GM21447 (cell line): Measurements from ENCODE around the gene ST6GAL1.
"Not testable (repeated sequence)": the region's sequence is repeated elsewhere in the genome, so short reads cannot be mapped to it uniquely, and the experiment has no call there.

ENCODE experiments used
- ATAC-seq: cut with Tn5 transposase; IDR thresholded peaks from one replicate; pipeline ENCODE4 v1.9.1; 2021; ENCODE audit not compliant: unreplicated experiment

ST6GAL1 gene

GRCh38 chr3:187042346-187042745 lies 112.0 kb downstream of the ST6GAL1 start:
- no peak for ATAC-seq

DNA sequence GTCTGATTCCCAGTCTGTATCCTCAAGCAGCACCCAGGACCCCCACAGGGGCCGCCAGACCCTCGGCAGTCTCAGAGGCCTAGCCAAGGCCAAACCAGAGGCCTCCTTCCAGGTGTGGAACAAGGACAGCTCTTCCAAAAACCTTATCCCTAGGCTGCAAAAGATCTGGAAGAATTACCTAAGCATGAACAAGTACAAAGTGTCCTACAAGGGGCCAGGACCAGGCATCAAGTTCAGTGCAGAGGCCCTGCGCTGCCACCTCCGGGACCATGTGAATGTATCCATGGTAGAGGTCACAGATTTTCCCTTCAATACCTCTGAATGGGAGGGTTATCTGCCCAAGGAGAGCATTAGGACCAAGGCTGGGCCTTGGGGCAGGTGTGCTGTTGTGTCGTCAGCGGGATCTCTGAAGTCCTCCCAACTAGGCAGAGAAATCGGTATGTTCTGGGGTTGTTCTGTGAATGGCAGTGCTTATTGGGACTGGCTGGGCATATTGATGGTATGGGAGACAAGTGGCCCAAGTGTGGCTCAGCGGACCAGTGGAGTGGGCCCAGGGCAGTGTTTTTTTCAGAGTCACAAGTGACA lies 112.6 kb downstream of the ST6GAL1 start:
- ATAC-seq = no peak

GRCh38 chr3:187044206-187044605 lies 113.9 kb downstream of the ST6GAL1 start:
- ATAC-seq = peak; percentile 59

GRCh38 chr3:187044867-187045552 lies 114.7 kb downstream of the ST6GAL1 start:
- ATAC-seq = no peak

DNA sequence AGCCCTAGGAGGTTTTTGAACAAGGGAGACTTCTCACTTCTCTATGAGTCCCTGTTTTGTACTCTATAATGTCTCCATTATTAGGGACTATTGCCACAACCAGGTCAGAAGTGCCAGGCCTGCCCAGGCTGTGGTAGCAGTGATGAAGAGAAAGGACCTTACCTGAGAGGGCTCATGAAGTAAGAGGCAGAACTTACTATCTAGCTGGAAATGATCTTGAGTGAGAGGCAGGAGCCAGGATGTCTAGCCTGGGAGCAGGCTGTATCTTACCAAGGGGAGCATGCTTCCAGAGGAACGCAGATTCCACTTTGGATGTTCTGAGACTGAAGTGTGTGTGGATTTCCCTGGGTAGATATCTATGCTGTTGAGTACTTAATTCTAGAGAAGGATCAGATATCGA lies 115.7 kb downstream of the ST6GAL1 start:
- ATAC-seq = no peak

DNA sequence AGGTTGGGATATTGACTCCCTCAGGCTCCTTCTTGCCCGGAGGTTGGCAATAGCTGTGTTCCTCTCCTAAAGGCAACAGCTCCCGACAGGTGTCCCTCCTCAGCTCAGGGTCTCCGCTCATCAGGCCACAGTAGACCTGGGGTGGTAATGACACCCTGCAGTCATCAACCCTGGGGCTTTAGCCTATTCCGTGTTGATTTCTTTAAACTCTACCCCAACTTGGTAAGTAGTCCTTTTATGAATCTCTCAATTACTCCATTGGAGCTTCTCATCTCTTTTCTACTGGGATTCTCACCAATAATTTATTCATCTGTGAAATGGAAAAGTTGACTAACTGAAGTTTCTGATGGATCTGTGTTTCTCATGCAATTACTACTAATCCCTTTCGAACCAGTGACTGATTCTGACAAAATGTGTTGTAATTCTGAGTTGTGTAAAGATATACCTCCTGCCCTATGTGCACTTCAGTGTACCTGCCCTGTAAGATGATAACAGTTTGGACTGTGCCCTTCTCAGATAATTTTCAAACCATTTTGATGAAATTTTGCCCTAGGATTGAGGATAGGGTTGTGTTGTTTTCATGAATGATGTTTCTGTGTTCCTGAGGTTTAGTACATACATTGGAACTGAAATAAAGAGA lies 119.3 kb downstream of the ST6GAL1 start:
- no peak for ATAC-seq

GRCh38 chr3:187051066-187051465 lies 120.7 kb downstream of the ST6GAL1 start:
- no peak for ATAC-seq

GRCh38 chr3:187051724-187052366 lies 121.5 kb downstream of the ST6GAL1 start:
- no peak for ATAC-seq

DNA sequence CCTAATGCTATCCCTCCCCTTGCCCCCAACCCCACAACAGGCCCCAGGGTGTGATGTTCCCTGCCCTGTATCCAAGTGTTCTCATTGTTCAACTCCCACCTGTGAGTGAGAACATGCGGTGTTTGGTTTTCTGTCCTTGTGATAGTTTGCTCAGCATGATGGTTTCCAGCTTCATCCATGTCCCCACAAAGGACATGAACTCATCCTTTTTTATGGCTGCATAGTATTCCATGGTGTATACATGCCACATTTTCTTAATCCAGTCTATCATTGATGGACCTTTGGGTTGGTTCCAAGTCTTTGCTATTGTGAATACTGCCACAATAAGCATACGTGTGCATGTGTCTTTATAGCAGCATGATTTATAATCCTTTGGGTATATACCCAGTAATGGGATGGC lies 122.1 kb downstream of the ST6GAL1 start:
- not testable (repeated sequence) for ATAC-seq

DNA sequence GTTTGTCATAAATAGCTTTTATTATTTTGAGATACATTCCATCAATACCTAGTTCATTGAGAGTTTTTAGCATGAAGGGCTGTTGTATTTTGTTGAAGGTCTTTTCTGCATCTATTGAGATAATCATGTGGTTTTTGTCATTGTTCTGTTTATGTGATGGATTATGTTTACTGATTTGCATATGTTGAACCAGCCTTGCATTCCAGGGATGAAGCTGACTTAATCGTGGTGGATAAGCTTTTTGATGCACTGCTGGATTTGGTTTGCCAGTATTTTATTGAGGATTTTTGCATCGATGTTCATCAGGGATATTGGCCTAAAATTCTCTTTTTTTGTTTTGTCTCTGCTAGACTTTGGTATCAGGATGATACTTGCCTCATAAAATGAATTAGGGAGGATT lies 124.1 kb downstream of the ST6GAL1 start:
- not testable (repeated sequence) for ATAC-seq

DNA sequence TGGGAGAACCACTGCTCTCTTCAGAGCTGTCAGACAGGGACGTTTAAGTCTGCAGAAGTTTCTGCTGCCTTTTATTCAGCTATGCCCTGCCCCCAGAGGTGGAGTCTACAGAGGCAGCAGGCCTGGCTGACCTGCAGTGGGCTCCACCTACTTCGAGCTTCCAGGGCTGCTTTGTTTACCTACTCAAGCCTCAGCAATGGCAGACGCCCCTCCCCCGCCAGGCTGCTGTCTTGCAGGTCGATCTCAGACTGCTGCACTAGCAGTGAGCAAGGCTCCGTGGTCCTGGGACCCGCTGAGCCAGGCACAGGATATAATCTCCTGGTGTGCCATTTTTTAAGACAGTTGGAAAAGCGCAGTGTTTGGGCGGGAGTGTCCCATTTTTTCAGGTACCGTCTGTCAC lies 127.5 kb downstream of the ST6GAL1 start:
- ATAC-seq = not testable (repeated sequence)

GRCh38 chr3:187061748-187062147 lies 131.4 kb downstream of the ST6GAL1 start:
- no peak for ATAC-seq

DNA sequence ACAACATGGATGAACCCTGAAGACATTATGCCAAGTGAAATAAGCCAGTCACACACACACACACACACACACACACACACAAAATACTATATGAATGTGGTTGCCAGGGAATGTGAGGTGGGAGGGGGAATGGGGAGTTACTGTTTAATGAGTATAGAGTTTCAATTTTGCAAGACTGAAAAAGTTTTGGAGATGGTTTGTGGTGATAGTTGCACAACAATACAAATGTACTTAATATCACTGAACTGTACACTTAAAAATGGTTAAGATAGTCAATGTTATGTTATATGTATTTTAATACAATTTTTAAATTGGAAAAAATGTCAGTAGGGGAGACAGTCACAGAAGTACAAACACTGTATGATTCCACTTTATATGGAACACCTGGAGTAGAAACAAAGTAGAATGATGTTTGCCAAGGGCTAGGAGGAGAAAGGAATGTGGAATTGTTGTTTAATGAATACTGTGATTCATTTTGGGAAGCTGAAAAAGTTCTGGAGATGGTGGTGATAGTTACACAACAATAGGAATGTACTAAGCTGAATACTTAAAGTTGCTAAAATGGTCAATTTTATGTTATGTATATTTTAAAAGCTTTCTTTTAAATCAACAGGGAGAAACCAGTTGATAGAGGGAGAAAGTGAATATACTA lies 132.3 kb downstream of the ST6GAL1 start:
- ATAC-seq = no peak

DNA sequence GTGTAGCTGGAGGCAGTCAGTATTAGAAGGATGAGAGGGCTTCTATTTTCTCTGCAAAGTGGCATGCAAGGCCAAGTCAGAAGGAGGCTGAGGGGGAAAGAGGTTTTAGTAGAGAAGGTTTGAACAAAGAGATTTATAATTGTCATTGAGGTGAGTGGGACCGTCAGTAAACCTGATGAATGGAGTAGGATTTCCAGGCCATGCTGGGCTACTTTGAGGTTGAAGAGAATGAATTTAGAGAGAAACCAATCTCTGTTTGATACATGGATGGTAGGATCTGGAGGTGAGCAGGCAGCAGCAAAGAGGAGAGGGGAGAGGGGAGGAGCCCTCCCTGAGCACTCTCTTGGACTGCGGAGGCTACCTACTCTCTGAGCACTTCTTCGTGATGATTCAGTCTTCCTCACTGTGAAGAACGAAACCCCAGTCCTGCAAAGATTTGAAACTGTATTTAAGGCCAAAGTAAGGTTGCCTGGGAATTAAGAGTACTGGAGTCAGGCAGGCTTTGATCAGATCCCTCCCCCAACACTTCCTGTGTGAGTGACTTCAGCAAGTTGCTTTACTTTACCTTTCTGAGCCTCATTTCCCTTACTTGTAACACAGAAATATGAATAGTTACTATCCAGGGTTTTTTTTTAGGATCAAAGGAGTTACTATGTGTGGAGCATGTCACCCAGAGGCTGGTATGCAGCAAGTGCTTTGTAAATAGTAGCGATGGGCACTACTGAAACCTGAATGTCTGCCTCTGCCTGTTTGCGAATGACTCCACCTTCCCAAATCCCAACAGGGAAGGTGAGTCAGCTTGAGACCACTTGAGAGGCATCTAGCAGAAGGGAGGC lies 133.2 kb downstream of the ST6GAL1 start:
- ATAC-seq = no peak

GRCh38 chr3:187064210-187065115 lies 134.1 kb downstream of the ST6GAL1 start:
- peak; percentile 7 for ATAC-seq

DNA sequence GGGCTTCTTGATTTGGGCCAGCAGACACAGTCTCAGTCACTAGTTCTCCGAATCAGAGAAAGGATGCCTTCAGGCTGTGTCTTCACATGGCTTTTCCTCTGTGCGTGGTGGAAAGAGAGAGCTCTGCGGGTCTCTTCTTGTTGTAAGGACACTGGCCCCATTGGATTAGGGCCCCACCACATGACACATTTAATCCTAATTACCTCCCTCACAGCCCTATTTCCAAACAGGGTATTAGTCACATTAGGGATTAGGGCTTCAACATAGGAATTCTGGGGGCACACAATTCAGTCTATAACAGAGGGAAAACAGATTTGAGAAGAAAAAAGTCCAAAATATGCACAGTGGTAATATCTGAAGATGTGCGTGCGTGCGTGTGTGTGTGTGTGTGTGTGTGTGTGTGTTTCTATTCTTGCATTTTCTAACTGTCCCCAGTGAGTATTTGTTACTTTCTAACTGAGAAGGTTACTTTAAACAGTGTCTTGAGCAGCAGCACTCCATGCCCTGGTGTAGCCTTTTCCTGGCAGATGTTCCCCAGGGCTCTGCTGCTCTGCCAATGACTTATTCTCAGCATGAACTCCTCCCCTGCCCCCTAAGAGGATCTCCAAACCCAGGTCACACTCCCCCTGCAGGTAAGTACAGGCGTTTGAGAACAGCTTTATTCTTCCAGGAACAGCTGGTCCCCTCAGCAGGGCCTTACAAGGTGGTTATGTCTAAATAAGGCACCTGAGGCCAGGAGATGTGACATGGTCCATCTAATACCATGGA lies 136.1 kb downstream of the ST6GAL1 start:
- ATAC-seq = peak; percentile 26

DNA sequence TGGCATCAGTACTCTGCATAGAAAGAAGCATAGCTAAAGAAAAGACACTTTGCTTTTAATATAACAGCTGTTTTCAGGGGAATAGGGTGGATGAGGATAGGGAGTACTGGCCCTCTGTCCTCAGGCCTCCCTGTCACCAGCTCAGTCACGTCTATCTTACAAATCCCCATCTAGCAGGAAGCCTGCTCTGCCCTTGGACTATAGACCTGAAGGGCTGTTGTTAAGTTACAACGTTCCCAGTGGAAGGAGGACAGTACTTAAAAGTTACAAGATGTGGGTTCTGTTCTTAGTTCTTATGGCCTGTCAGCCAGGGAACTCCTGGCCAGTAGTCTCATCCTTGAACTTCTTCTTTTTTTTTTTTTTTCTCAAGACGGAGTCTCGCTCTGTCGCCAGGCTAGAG lies 138.5 kb downstream of the ST6GAL1 start:
- no peak for ATAC-seq

GRCh38 chr3:187069857-187070516 lies 139.7 kb downstream of the ST6GAL1 start:
- ATAC-seq = no peak
